ENCODE data around the gene PDZD2.

- TF ChIP-seq POLR2A (IDR thresholded peaks at IDR 0.05; ENCODE audit: low read depth, low read length) (no peak), FOS (IDR thresholded peaks at IDR 0.05; ENCODE audit: borderline replicate concordance, insufficient read depth, low read length) (no peak)
- TF ChIP-seq, protein P1, sequence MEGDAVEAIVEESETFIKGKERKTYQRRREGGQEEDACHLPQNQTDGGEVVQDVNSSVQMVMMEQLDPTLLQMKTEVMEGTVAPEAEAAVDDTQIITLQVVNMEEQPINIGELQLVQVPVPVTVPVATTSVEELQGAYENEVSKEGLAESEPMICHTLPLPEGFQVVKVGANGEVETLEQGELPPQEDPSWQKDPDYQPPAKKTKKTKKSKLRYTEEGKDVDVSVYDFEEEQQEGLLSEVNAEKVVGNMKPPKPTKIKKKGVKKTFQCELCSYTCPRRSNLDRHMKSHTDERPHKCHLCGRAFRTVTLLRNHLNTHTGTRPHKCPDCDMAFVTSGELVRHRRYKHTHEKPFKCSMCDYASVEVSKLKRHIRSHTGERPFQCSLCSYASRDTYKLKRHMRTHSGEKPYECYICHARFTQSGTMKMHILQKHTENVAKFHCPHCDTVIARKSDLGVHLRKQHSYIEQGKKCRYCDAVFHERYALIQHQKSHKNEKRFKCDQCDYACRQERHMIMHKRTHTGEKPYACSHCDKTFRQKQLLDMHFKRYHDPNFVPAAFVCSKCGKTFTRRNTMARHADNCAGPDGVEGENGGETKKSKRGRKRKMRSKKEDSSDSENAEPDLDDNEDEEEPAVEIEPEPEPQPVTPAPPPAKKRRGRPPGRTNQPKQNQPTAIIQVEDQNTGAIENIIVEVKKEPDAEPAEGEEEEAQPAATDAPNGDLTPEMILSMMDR (IDR thresholded peaks at IDR 0.05; ENCODE audit: extremely low read depth in 1 of 2, insufficient read depth in 1 of 2, low read depth in 1 of 2, low read length in 2 of 2): no peak
Measured at GRCh38 chr5:32158679-32158975, 519.7 kb downstream of the PDZD2 start.

Measured in endothelial cell of umbilical vein (primary cell).